ENCODE results near the gene SDC3. TPM values are rescaled to one million over a fixed set of nuclear protein-coding genes. Genes with fewer than 3 reads are reported as not detected.

Gene SDC3
- total RNA-seq, 1 experiment from 2014 or later = 32.3 TPM

- Mint-ChIP-seq H3K9me3 (no peaks in the 10 kb centered on the region), H3K36me3 (no peaks in the 10 kb centered on the region), H3K4me1 (peaks cover 47% of the 10 kb centered on the region), H3K27ac (no peak overlapping the region), H3K4me3 (peak overlapping the region; percentile 89), H3K27me3 (ENCODE audit: low read depth) (peaks cover 17% of the 10 kb centered on the region)
- CTCF ChIA-PET = interaction anchor here (0.6 to 17.8 kb wide), 19 partner anchors 10 to 190 kb away, joined by 3 to 606 read pairs (median 11); no protein-coding TSS in a partner anchor
- peak; percentile 11; the same call in 1 of the 2 replicates for ATAC-seq
- DNase-seq (ENCODE audit: low spot score) = no peak
- POLR2A ChIA-PET = no interaction called here
- no peak for TF ChIP-seq CREB1 (CRISPR knock-in tag; IDR thresholded peaks at IDR 0.05)
- no peak for TF ChIP-seq RORB (CRISPR knock-in tag; IDR thresholded peaks at IDR 0.05)
- no peak for TF ChIP-seq GTF2I (CRISPR knock-in tag; conservative IDR thresholded peaks at IDR 0.05)
- TF ChIP-seq, protein P1, sequence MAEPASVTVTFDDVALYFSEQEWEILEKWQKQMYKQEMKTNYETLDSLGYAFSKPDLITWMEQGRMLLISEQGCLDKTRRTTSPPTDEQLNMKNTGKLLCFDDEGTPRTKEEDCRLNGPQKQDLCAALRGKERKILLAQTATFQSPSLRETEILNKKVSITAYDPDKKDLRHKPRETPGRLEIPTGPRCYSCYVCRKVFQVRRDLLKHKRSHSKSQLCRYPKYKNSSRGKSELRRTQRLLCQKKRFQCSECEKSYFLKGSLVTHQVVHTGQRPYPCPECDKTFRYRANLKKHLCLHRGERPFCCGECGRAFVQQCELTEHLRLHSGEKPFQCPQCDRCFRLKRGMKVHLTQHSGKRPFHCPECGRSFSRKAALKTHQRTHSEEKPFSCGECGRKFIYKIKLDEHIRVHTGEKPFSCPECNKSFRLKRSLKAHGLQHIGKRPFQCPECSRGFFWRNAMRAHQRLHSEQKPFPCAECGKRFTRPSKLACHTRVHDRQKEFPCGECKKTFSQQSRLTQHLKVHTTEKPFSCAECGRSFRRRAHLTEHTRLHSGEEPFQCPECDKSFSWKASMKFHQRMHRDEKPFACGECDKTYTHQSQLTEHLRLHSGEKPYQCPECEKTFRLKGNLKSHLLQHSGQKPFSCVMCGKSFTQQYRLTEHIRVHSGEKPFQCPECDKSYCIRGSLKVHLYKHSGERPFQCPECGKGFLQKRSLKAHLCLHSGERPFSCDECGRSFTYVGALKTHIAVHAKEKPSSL (CRISPR knock-in tag; conservative IDR thresholded peaks at IDR 0.05) = no peak
- TF ChIP-seq FOXP1 (CRISPR knock-in tag; IDR thresholded peaks at IDR 0.05; ENCODE audit: borderline replicate concordance) = no peak
- TF ChIP-seq, protein P2, sequence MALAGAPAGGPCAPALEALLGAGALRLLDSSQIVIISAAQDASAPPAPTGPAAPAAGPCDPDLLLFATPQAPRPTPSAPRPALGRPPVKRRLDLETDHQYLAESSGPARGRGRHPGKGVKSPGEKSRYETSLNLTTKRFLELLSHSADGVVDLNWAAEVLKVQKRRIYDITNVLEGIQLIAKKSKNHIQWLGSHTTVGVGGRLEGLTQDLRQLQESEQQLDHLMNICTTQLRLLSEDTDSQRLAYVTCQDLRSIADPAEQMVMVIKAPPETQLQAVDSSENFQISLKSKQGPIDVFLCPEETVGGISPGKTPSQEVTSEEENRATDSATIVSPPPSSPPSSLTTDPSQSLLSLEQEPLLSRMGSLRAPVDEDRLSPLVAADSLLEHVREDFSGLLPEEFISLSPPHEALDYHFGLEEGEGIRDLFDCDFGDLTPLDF (CRISPR knock-in tag; IDR thresholded peaks at IDR 0.05) = no peak
- TF ChIP-seq JUN (CRISPR knock-in tag; IDR thresholded peaks at IDR 0.05) = no peak
- TF ChIP-seq CREM (CRISPR knock-in tag; IDR thresholded peaks at IDR 0.05) = no peak
- TF ChIP-seq ATF1 (CRISPR knock-in tag; IDR thresholded peaks at IDR 0.05) = no peak
- TF ChIP-seq ZBTB43 (CRISPR knock-in tag; IDR thresholded peaks at IDR 0.05) = no peak
- TF ChIP-seq PRRX2 (CRISPR knock-in tag; IDR thresholded peaks at IDR 0.05) = no peak
- TF ChIP-seq, protein P3, sequence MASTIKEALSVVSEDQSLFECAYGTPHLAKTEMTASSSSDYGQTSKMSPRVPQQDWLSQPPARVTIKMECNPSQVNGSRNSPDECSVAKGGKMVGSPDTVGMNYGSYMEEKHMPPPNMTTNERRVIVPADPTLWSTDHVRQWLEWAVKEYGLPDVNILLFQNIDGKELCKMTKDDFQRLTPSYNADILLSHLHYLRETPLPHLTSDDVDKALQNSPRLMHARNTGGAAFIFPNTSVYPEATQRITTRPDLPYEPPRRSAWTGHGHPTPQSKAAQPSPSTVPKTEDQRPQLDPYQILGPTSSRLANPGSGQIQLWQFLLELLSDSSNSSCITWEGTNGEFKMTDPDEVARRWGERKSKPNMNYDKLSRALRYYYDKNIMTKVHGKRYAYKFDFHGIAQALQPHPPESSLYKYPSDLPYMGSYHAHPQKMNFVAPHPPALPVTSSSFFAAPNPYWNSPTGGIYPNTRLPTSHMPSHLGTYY (CRISPR knock-in tag; IDR thresholded peaks at IDR 0.05) = no peak
- TF ChIP-seq, protein P4, sequence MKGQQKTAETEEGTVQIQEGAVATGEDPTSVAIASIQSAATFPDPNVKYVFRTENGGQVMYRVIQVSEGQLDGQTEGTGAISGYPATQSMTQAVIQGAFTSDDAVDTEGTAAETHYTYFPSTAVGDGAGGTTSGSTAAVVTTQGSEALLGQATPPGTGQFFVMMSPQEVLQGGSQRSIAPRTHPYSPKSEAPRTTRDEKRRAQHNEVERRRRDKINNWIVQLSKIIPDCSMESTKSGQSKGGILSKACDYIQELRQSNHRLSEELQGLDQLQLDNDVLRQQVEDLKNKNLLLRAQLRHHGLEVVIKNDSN (CRISPR knock-in tag; IDR thresholded peaks at IDR 0.05) = no peak
- no peak for TF ChIP-seq SMAD4 (CRISPR knock-in tag; IDR thresholded peaks at IDR 0.05)
- no peak for TF ChIP-seq NR3C1 (CRISPR knock-in tag; conservative IDR thresholded peaks at IDR 0.05; ENCODE audit: low read depth)
- no peak for TF ChIP-seq ATF2 (CRISPR knock-in tag; IDR thresholded peaks at IDR 0.05; ENCODE audit: borderline replicate concordance, low read depth)
- TF ChIP-seq GRHL2 (CRISPR knock-in tag; IDR thresholded peaks at IDR 0.05; ENCODE audit: insufficient replicate concordance, severe bottlenecking) = no peak
- TF ChIP-seq CBFB (CRISPR knock-in tag; IDR thresholded peaks at IDR 0.05; ENCODE audit: low read depth) = no peak
Measured at GRCh38 chr1:30909365-30910068, 959 bp upstream of the SDC3 start.

All from WTC11 (cell line).